ENCODE data around the gene JAKMIP2.

GRCh38 chr5:147644460-147644859 is 138.1 kb downstream of the JAKMIP2 start:
- no peak for TF ChIP-seq CTCF (IDR thresholded peaks at IDR 0.05; ENCODE audit: insufficient read depth, low read length)
- TF ChIP-seq POLR2AphosphoS5 (IDR thresholded peaks at IDR 0.05; ENCODE audit: low read depth), result no peak
- TF ChIP-seq SPI1 (IDR thresholded peaks at IDR 0.05; ENCODE audit: borderline replicate concordance, low read depth), result no peak
- no peak for TF ChIP-seq REST (IDR thresholded peaks at IDR 0.05; ENCODE audit: insufficient replicate concordance, low read depth)
- TF ChIP-seq GABPA (IDR thresholded peaks at IDR 0.05; ENCODE audit: low read depth), result no peak

All from HL-60 (cell line).